Retinal pigment epithelial cell (primary cell): Measurements from ENCODE around the gene SNAPC4.
"Not testable (repeated sequence)": the region's sequence is repeated elsewhere in the genome, so short reads cannot be mapped to it uniquely, and the experiment has no call there.

Experiments
- DNase-seq: peaks from one replicate; pipeline ENCODE4 v3.0.0-alpha.2; 2010; ENCODE audit warnings: low read depth
- H3K4me3 ChIP-seq: 2 replicates; pipeline ENCODE4 v1.5.1; 2011; ENCODE audit warnings: mild to moderate bottlenecking, low read length, control low read depth, moderate library complexity
- TF ChIP-seq, protein P1 (sequence below): conservative IDR thresholded peaks from 2 replicates; pipeline ENCODE4 v1.5.1; 2011; ENCODE audit warnings: low read depth, low read length, control low read depth, inconsistent platforms

Gene SNAPC4

GRCh38 chr9:136407911-136408310 lies 7.9 kb upstream of the SNAPC4 start:
- TF ChIP-seq, protein P1, sequence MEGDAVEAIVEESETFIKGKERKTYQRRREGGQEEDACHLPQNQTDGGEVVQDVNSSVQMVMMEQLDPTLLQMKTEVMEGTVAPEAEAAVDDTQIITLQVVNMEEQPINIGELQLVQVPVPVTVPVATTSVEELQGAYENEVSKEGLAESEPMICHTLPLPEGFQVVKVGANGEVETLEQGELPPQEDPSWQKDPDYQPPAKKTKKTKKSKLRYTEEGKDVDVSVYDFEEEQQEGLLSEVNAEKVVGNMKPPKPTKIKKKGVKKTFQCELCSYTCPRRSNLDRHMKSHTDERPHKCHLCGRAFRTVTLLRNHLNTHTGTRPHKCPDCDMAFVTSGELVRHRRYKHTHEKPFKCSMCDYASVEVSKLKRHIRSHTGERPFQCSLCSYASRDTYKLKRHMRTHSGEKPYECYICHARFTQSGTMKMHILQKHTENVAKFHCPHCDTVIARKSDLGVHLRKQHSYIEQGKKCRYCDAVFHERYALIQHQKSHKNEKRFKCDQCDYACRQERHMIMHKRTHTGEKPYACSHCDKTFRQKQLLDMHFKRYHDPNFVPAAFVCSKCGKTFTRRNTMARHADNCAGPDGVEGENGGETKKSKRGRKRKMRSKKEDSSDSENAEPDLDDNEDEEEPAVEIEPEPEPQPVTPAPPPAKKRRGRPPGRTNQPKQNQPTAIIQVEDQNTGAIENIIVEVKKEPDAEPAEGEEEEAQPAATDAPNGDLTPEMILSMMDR, result no peak
- no peak overlapping the region for H3K4me3 ChIP-seq
- DNase-seq, result no peak

DNA sequence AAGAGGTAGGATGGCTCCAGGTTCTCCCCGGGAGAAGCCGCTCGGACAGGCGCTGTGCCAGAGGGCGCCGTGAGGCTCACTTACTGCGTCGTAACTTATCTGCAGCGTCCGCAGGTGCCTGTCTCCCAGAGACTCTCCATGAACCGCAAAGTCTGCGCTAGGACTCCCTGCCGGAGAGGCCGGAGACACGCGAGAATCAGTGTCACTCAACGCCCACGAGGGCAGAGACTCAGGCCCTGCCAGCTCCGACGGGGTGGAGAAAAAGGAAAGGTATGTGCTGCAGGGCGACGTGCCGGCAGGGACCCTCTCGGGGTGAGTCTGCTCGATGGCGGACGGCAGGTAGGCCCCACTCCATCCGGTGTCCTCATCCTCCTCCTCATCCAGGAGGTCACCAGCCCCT lies 7.1 kb upstream of the SNAPC4 start:
- DNase-seq, H3K4me3 ChIP-seq: not testable (repeated sequence)

DNA sequence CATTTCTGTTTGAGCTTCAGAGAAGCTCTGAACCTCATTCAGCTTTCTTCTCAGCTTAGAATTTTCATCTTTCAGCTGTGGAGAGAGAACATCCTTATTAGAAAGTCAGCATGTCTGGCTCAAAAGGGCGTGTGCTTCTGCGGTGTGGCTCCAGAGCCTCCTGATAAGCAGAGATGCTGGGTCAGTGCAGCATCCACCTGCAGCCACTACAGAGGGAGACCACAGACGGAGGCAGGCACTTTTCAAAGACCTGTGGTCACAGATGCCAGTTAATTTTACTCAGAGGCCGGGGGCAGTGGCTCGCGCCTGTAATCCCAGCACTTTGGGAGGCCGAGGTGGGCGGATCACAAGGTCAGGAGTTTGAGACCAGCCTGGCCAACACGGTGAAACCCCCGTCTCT lies 5.9 kb upstream of the SNAPC4 start:
- DNase-seq, H3K4me3 ChIP-seq: not testable (repeated sequence)

DNA sequence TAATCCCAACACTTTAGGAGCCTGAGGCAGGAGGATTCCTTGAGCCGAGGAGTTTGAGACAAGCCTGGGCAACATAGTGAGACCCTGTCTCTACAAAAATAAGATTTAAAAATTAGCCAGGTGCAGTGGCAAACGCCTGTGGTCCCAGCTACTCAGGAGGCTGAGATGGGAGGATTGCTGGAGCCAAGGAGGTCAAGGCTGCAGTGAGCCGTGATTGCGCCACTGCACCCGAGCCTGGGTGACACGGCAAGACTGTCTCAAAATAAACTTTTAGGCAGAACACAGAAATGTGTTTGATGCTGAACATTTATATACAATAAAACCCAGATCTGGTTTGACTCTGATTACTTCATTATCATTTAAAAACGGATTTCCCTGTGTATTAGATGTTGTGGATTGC lies 5.5 kb upstream of the SNAPC4 start:
- H3K4me3 ChIP-seq, result no peak overlapping the region
- TF ChIP-seq, protein P1, result no peak
- DNase-seq, result no peak

DNA sequence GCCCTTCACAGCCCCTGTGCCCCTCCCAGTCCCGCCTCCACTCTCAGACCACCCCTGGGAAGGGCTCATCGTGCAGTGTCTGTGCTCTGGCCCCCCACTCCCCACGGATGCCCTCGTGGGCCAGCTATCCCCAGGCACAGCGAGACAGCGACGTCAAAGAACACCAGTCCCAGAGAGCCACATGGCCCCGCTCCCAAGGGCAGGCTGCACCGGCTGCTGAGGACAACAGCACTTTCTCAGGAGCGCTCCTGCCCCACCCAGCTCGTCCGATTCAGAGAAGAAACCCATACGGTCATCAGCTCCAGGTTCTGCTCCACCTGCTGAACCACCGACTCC lies 4.8 kb upstream of the SNAPC4 start:
- TF ChIP-seq, protein P1, result no peak
- no peak overlapping the region for H3K4me3 ChIP-seq

DNA sequence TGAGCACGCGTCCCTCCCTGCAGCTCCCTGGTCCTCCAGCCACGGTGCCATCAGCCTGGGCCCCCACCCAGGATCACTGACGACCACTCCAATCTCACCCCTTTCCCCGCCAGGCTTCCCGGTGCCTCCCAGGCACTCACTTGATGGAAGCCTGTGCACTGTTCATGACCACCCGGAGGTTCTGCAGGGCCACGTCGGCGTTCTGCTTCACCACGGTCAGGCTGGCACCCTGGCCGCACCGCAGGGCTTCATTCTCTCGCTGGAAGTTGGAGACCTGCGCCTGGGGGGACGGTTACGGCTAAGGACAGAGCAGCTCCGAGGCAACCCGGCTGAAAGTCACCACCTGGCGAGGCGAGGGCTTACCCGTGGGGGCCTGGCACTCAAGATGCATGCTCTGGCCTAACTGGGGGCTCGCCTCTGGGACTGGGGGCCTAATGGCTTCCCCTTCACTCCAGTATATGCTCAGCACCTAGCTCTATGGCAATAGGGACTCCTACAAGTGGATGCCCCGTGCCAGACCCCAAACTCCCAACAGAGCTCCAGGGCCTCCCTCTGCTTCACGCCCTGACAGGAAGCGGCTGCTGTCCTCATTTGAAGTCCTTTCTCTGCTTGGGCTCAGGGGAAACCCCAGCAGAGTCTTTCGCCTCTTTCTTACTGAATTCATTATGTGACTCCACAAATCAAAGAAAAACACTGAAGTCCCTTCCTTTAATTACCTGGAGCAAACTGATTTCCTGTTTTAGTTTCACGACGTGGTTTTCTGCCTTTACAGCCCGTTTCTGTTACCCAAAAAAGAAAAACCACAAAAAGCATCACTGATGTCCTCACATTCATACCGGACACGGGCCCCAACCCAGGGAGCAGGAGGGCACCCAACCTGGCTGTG lies 4.2 kb upstream of the SNAPC4 start:
- H3K4me3 ChIP-seq, result no peak overlapping the region
- DNase-seq, result no peak
- TF ChIP-seq, protein P1, result no peak

More for the DNA sequence above, 4.8 kb upstream of the SNAPC4 start:
- DNase-seq, result no peak

GRCh38 chr9:136403538-136403914 lies 3.6 kb upstream of the SNAPC4 start:
- H3K4me3 ChIP-seq, result no peak overlapping the region
- no peak for DNase-seq
- TF ChIP-seq, protein P1, result no peak

- TF ChIP-seq, protein P1, result no peak
- no peak overlapping the region for H3K4me3 ChIP-seq
- DNase-seq, result no peak
Observed at GRCh38 chr9:136402067-136402466, 2.1 kb upstream of the SNAPC4 start.
